ENCODE data around the gene PDE4D.

PDE4D gene

DNA sequence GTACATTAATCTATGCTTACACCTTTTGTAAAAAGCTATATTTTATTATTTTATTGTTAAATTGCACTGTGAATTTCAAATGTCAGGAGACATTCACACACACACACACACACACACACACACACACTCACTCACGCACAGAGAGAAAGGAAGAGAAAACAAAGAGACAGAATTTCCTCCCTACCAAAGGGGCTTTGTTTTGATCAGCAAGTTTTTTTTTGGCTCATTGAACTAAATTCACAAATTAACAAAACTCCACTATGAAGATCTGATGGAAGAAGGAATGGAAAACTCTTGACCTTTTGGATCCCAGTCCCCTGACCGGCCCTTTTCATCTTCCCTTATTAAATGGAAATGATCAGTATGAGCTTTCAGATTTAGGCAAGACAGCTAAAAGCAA lies 161.2 kb downstream of the PDE4D start:
- no peak for DNase-seq

DNA sequence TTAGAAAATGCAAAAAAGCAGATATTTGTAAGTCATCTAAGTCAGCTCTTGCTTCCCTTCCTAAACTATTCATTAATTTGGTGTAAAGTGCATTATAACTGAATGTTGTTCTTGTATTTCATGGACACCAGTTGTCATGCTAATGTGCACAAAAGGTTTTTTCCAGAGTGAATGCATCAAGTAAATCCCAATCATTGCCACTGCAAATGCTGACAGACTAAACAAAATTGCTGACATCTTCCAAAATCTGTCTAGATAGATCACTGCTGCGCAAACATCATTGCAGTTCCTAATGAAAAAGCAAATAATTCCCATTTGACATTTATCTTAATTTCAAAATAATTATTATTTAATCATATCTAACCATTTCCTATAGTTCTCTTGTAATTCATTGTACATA lies 161.7 kb downstream of the PDE4D start:
- no peak for DNase-seq

- DNase-seq, result no peak
Observed at GRCh38 chr5:59729820-59730219, 163.7 kb downstream of the PDE4D start.

DNA sequence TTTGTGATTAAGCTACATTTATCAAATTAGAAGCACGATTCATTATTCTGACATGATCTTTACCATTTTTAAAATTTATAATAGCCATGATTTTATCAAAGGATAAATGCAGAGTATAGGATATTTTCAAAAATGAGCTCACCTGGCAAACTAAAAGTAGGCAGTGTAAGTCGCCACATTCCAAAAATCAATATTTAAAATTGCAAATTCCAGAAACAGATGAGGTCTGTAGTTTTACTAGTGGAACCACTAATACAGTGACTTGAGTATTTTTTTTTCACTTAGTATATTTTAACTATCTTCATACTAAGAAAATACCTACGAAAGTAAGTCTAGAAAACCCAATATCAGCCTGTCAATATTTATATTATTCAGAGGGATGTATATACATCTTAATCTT lies 164.2 kb downstream of the PDE4D start:
- no peak for DNase-seq

DNA sequence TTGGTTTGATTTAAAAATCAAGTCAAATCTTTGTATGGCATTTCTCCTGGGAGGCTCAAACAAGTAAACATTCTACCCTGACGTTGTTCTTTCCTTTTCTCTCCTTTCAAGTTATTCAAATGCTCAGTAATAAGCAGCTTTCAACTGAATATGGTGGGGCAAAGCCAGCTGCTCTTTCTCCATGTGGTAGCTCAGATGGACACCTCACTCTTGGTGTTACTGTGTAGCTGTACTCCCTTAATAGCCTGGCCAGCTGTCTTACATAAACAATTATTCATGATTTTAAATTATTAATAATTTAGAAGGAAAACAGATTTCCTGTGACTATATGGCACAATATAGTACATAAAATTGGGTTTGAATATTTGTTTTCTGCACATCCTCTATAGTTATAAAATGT lies 165.2 kb downstream of the PDE4D start:
- no peak for DNase-seq

- DNase-seq, result no peak
Observed at GRCh38 chr5:59727186-59727585, 166.3 kb downstream of the PDE4D start.

- no peak for DNase-seq
Observed at GRCh38 chr5:59725392-59725767, 168.1 kb downstream of the PDE4D start.

DNA sequence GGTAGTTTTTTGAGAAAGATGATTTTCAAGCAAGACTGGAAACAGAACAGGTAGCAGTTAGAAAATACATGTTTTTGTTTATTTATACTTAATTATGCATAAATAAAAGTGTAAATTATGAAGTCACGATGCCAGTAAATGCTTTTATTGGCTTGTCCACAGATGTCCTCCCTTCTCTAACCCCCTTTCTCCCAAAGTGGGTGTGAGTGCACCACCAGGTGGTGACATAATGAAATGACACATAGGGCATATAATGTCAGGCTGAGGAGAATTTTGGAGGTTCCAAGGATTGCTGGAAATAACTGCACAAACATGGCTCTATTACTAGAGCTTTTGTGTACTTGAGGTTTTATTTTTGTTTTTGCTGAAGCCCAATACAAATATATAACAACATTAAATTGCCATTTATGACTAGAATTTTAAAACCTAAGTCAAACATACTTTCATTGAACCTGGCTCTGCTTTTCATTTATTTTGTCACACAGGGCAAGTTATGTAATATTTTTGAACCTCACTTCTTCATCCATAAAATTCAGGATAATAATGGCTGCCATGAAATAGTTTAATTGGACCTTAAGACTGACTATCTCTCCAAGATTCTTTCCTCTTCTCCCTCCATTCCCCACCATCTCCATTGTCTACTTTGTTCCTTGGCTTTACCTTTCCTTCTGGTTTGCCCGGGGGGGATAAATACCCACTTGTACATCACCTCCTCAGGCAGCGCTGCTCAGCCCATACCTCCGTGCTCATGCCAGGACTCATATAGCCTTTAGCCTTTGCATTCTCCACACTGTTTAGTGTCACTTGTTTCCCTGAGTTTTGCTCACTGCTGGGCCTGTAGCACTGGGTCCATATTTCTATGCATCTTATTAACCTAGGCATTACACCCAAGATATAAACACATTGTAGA lies 168.8 kb downstream of the PDE4D start:
- no peak for DNase-seq

DNA sequence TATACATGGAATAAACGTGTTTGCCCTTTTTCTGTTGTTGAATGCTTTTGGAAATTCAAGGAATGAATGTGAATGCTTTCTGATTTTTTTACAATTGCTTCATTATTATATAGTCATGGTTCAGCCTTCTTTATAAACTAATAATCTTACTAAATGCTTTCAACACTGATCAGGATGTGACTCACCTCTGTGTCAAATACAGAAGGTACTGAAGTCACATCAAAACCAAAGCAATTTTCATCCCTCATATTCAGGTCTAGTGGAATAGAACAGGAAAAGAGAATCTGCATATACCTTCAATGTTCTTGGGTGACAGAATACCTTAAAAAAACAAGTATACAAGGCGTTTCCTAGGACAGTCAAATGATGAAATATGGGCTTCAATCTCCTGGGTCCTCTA lies 170.7 kb downstream of the PDE4D start:
- no peak for DNase-seq

GRCh38 chr5:59721741-59722140 lies 171.8 kb downstream of the PDE4D start:
- DNase-seq, result no peak

DNA sequence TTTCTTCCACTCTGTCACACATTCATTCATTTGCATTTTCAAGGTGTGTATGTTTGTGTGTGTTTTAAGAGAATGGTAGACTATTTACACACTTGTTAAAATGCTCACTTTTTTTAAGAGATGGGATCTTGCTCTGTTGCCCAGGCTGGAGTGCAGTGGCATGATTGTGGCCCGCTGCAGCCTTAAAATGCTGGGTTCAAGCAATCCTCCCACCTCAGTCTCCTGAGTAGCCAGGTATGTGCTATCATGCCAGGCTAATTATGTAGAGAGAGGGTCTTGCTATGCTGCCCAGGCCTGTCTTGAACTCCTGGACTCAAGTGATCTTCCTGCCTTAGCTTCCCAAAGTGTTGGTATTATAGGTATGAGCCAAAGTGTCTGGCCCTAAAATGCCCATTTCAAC lies 173.5 kb downstream of the PDE4D start:
- no peak for DNase-seq

DNA sequence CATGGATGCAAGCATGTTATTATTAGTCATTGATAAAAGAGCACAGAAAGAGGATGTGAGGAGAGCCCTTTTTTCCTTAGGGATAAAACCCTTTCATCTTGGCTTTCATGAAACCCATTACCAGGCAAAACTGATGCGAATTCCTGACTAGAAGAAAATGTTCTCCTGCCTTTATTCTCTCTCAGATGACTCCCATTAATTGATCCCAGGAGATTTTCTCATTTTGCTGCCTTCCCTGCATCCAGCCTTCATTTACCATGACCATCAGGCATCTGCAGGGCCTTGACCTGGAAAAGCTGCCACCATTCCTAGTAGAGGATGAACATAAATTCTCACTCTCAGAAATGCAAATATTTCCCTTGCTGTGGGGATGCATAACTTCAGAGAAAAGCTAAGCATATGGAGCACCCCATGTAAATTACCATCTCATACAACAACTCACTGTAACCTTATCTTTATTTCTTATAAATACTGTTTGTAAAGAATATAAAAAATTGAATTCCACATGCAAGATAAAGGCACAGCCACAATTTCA lies 176.5 kb downstream of the PDE4D start:
- DNase-seq, result no peak

DNA sequence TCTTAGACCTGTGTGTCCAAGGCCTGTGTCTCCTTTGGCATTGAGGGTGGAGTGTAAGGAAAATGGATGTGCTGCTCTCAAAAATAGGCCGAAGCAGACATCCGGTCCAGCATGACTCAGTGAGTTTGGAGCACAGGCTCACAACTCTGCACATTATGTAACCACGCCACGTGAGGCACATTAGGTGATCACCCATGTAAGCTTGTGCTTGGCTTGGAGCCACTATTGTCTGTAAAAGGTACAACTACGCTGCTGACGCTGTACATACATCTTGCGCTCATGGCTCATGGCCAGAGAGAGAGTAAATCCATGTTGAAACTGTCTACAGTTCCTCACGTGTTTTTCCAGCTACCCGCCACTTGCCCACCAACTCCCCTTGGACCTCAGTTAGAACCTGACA lies 177.5 kb downstream of the PDE4D start:
- no peak for DNase-seq

- DNase-seq, result no peak
Observed at GRCh38 chr5:59715228-59715627, 178.3 kb downstream of the PDE4D start.

- no peak for DNase-seq
Observed at GRCh38 chr5:59713498-59713844, 180.1 kb downstream of the PDE4D start.

DNA sequence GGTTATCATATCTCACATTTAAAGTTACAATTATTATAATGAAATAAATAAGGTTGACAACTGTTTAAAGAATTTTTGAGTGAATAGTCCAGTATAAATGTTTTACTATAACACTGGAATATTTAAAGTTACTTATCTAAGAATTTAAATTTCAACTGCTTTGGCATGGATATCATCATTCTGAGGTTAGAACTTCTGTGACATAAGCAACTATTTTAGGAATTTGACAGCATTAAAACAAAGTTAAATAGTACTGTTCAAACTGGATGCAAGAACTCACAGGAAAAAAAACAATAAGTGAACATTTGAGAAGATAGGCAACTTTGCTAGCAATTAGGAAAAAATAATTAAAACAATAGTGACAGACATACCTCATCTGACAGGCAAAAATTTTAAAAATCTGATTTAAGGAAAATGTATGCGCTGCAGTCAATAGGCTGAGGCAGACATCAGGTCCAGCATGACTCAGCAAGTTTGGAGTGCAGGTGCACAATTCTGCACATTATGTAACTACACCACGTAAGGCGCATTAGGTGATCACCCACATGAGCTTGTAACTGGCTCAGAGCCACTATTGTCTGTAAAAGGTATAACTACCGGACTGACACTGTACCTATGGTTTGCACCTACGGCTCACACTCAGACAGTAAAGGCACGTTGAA lies 180.6 kb downstream of the PDE4D start:
- no peak for DNase-seq

GRCh38 chr5:59711310-59711709 lies 182.2 kb downstream of the PDE4D start:
- no peak for DNase-seq

DNA sequence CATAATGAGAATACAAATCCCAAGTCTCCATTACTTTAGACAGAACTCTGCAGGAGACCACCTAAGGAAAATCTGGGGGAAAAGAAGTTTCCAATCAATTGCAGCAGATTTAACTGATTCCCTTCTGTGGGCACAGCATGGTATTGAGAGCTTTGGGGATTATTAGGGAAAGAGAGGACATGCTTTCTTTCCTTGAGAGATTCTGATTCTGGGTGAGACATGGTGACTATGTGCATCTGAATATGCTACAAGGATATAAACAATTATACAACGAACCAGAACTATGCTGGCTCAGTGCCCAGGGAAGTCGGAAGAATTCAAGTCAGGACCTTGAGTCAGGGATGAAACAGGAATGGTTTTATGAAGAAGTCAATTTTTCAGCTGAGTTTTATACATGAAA lies 183.7 kb downstream of the PDE4D start:
- DNase-seq, result no peak

GRCh38 chr5:59709346-59709821 lies 184.1 kb downstream of the PDE4D start:
- no peak for DNase-seq

DNA sequence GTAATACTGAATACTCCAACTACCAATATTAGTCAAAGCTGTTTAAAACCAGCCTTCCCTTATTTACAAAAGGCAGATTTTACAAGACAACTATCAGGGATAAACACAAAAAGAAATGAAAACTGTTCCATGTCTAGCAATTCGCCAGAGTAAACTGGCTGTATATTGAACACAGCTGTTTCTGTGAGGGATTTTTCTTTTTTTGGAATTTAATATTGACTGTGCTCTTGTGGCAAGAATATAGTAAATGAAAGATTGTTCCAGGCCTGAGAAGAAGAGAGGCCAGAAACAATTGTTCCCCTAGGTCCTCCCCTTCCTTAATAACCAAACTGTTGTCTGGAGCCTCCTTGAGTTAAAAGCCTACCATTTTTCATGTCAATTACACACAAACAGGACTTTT lies 188.6 kb downstream of the PDE4D start:
- no peak for DNase-seq

GRCh38 chr5:59703789-59704188 lies 189.7 kb downstream of the PDE4D start:
- DNase-seq, result no peak

GRCh38 chr5:59698207-59699178 lies 195.0 kb downstream of the PDE4D start:
- DNase-seq, result no peak

GRCh38 chr5:59694411-59694810 lies 199.1 kb downstream of the PDE4D start:
- no peak for DNase-seq
